ENCODE results near the gene TATDN3.
A peak's percentile ranks its signal among the peaks of the same experiment; 100 is the strongest.
"Not testable (repeated sequence)": the region's sequence is repeated elsewhere in the genome, so short reads cannot be mapped to it uniquely, and the experiment has no call there.

TATDN3 gene

GRCh38 chr1:212791676-212792395 is at the start of gene TATDN3, which contains the start of gene NSL1:
Gene TATDN3, plus strand, starts transcription at chr1:212791894. Its CDS starts 28 bp downstream, at chr1:212791922.
Gene NSL1, minus strand, starts transcription at chr1:212791777. Its CDS starts 14 bp downstream, at chr1:212791763.
- peak; percentile 95 for DNase-seq (ENCODE audit: low spot score)

GRCh38 chr1:212743901-212744475 is 47.7 kb upstream of the TATDN3 start:
- no peak for DNase-seq (ENCODE audit: low spot score)

- no peak for DNase-seq (ENCODE audit: low spot score)
Observed at GRCh38 chr1:212745303-212745702, 46.4 kb upstream of the TATDN3 start.

- DNase-seq (ENCODE audit: low spot score) = no peak
Observed at GRCh38 chr1:212746546-212746945, 45.1 kb upstream of the TATDN3 start.

- peak; percentile 43 for DNase-seq (ENCODE audit: low spot score)
Observed at GRCh38 chr1:212749821-212750535, 41.7 kb upstream of the TATDN3 start.

GRCh38 chr1:212752252-212752933 is 39.3 kb upstream of the TATDN3 start:
- DNase-seq (ENCODE audit: low spot score) = no peak

- DNase-seq (ENCODE audit: low spot score) = peak; percentile 61
Observed at GRCh38 chr1:212752934-212753497, 38.7 kb upstream of the TATDN3 start.

GRCh38 chr1:212753749-212754148 is 37.9 kb upstream of the TATDN3 start:
- DNase-seq (ENCODE audit: low spot score) = no peak

GRCh38 chr1:212754193-212754592 is 37.5 kb upstream of the TATDN3 start:
- DNase-seq (ENCODE audit: low spot score) = no peak

GRCh38 chr1:212754680-212755079 is 37.0 kb upstream of the TATDN3 start:
- no peak for DNase-seq (ENCODE audit: low spot score)

GRCh38 chr1:212759683-212760082 is 32.0 kb upstream of the TATDN3 start:
- no peak for DNase-seq (ENCODE audit: low spot score)

GRCh38 chr1:212760126-212760823 is 31.4 kb upstream of the TATDN3 start:
- peak; percentile 70 for DNase-seq (ENCODE audit: low spot score)

GRCh38 chr1:212762234-212762633 is 29.5 kb upstream of the TATDN3 start:
- DNase-seq (ENCODE audit: low spot score) = no peak

GRCh38 chr1:212762839-212763238 is 28.9 kb upstream of the TATDN3 start:
- DNase-seq (ENCODE audit: low spot score) = no peak

- DNase-seq (ENCODE audit: low spot score) = not testable (repeated sequence)
Observed at GRCh38 chr1:212764718-212765281, 26.9 kb upstream of the TATDN3 start.

- not testable (repeated sequence) for DNase-seq (ENCODE audit: low spot score)
Observed at GRCh38 chr1:212766825-212767224, 24.9 kb upstream of the TATDN3 start.

- DNase-seq (ENCODE audit: low spot score) = peak; percentile 58
Observed at GRCh38 chr1:212769459-212770167, 22.1 kb upstream of the TATDN3 start.

- DNase-seq (ENCODE audit: low spot score) = no peak
Observed at GRCh38 chr1:212771341-212771740, 20.4 kb upstream of the TATDN3 start.

- no peak for DNase-seq (ENCODE audit: low spot score)
Observed at GRCh38 chr1:212773011-212773410, 18.7 kb upstream of the TATDN3 start.

- no peak for DNase-seq (ENCODE audit: low spot score)
Observed at GRCh38 chr1:212774584-212774983, 17.1 kb upstream of the TATDN3 start.
